IMR-90 (cell line): ENCODE data around the gene GRB14. TPM values are rescaled to one million over a fixed set of nuclear protein-coding genes. Genes with fewer than 3 reads are reported as not detected.

Experiments used
- ATAC-seq: fragments of 200-7000 bp; cut with Tn5 transposase; 2 replicates; pipeline ENCODE4 v1.9.1; 2020; ENCODE audit warnings: low read depth, mild to moderate bottlenecking, moderate library complexity
- BruUV-seq: library from RNA; stranded (reverse); fragments of 400-500 nt; replicated peaks from 2 replicates; lab custom pipeline; 2021; lab: Mats Ljungman, UMichigan
- CTCF ChIA-PET: fragments of 300-600 bp; formaldehyde crosslinking; extraction: SDS; loops from one replicate; lab custom pipeline; 2021; ENCODE audit warnings: antibody characterized with exemption; lab: Yijun Ruan, JAX
- POLR2A ChIA-PET: fragments of 300-600 bp; sonication (Branson Sonifier 250); formaldehyde crosslinking; loops from one replicate; lab custom pipeline; 2022; ENCODE audit warnings: antibody characterized with exemption; ENCODE audit not compliant: unreplicated experiment; lab: Charles Lee
- DNase-seq: peaks from one replicate; pipeline ENCODE4 v3.0.0; 2013
- H2AFZ ChIP-seq: replicated peaks from 2 replicates; pipeline ENCODE3; 2013; ENCODE audit warnings: low read length, mild to moderate bottlenecking; ENCODE audit not compliant: poor library complexity
- H2AK5ac ChIP-seq: 2 replicates; pipeline ENCODE4 v1.6.1; 2013; ENCODE audit warnings: low read depth, low read length, inconsistent platforms
- H2AK9ac ChIP-seq: replicated peaks from 2 replicates; pipeline ENCODE3; 2013; ENCODE audit warnings: mild to moderate bottlenecking, low read depth, low read length, moderate library complexity; ENCODE audit not compliant: poor library complexity
- H2BK120ac ChIP-seq: 2 replicates; pipeline ENCODE4 v1.6.1; 2013; ENCODE audit warnings: low read depth, low read length, inconsistent platforms
- H2BK15ac ChIP-seq: 3 replicates; pipeline ENCODE4 v1.6.1; 2013; ENCODE audit warnings: low read depth, low read length, inconsistent platforms
- H2BK20ac ChIP-seq: 2 replicates; pipeline ENCODE4 v1.6.1; 2013; ENCODE audit warnings: low read depth, mild to moderate bottlenecking, inconsistent platforms, low read length, moderate library complexity
- H2BK5ac ChIP-seq: 2 replicates; pipeline ENCODE4 v1.6.1; 2013; ENCODE audit warnings: mild to moderate bottlenecking, low read depth, low read length, inconsistent platforms; ENCODE audit not compliant: poor library complexity, severe bottlenecking
- H3K14ac ChIP-seq: replicated peaks from 2 replicates; pipeline ENCODE4 v1.6.1; 2013; ENCODE audit warnings: low read depth, low read length, inconsistent platforms
- H3K18ac ChIP-seq: 2 replicates; pipeline ENCODE4 v1.6.1; 2013; ENCODE audit warnings: low read depth, low read length, control low read depth
- H3K23ac ChIP-seq: 2 replicates; pipeline ENCODE4 v1.6.1; 2013; ENCODE audit warnings: low read depth, low read length, inconsistent platforms
- H3K27ac ChIP-seq: 2 replicates; pipeline ENCODE4 v1.5.1; 2013; ENCODE audit warnings: mild to moderate bottlenecking, control low read depth, low read length; ENCODE audit not compliant: insufficient read depth
- H3K27me3 ChIP-seq: 2 replicates; pipeline ENCODE4 v1.6.1; 2013; ENCODE audit warnings: low read length; ENCODE audit not compliant: control insufficient read depth, insufficient read depth
- H3K36me3 ChIP-seq: 2 replicates; pipeline ENCODE4 v1.6.1; 2013; ENCODE audit warnings: low read length, mixed read lengths; ENCODE audit not compliant: control insufficient read depth, insufficient read depth
- H3K4ac ChIP-seq: 2 replicates; pipeline ENCODE4 v1.6.1; 2013; ENCODE audit warnings: low read depth, low read length, inconsistent platforms
- H3K4me1 ChIP-seq: 2 replicates; pipeline ENCODE4 v1.6.1; 2013; ENCODE audit warnings: low read length, mixed read lengths; ENCODE audit not compliant: control insufficient read depth, insufficient read depth
- H3K4me2 ChIP-seq: 2 replicates; pipeline ENCODE4 v1.6.1; 2013; ENCODE audit warnings: low read depth, mild to moderate bottlenecking, control low read depth, low read length, moderate library complexity
- H3K4me3 ChIP-seq: 2 replicates; pipeline ENCODE4 v1.5.1; 2013; ENCODE audit warnings: low read depth, mild to moderate bottlenecking, control low read depth, low read length, moderate library complexity; ENCODE audit not compliant: insufficient read depth
- H3K56ac ChIP-seq: 2 replicates; pipeline ENCODE4 v1.6.1; 2013; ENCODE audit warnings: low read length, inconsistent platforms; ENCODE audit not compliant: insufficient read depth; ENCODE audit errors: extremely low read depth
- H3K79me1 ChIP-seq, 2 experiments: 2 replicates each; pipeline ENCODE4 v1.6.1; 2013; ENCODE audit warnings: low read length in 2 of 2, inconsistent platforms in 1 of 2, low read depth in 1 of 2
- H3K9ac ChIP-seq: 2 replicates; pipeline ENCODE4 v1.6.1; 2013; ENCODE audit warnings: low read depth, low read length, control low read depth
- H3K9me1 ChIP-seq: 2 replicates; pipeline ENCODE4 v1.6.1; 2013; ENCODE audit warnings: low read length, inconsistent platforms; ENCODE audit not compliant: insufficient read depth
- H3K9me3 ChIP-seq: 2 replicates; pipeline ENCODE4 v1.6.1; 2013; ENCODE audit warnings: low read length; ENCODE audit not compliant: control insufficient read depth, insufficient read depth
- H4K20me1 ChIP-seq: 2 replicates; pipeline ENCODE4 v1.6.1; 2013; ENCODE audit warnings: low read length, inconsistent platforms; ENCODE audit not compliant: insufficient read depth
- H4K5ac ChIP-seq: 2 replicates; pipeline ENCODE4 v1.6.1; 2013; ENCODE audit warnings: mild to moderate bottlenecking, low read depth, low read length, control low read depth
- H4K8ac ChIP-seq, 2 experiments: 2 replicates each; pipeline ENCODE4 v1.6.1; 2013; ENCODE audit warnings: low read depth in 2 of 2, low read length in 2 of 2, control low read depth in 1 of 2, inconsistent platforms in 1 of 2
- H4K91ac ChIP-seq: 2 replicates; pipeline ENCODE4 v1.6.1; 2013; ENCODE audit warnings: low read depth, low read length, inconsistent platforms; ENCODE audit not compliant: insufficient read depth
- CHD1 ChIP-seq: IDR thresholded peaks from 2 replicates; pipeline ENCODE4 v1.6.1; 2012; ENCODE audit warnings: low read depth, low read length, improper control_type of control experiment
- FOS ChIP-seq: fragments of 150-350 bp; IDR thresholded peaks from 2 replicates; pipeline ENCODE4 v1.6.1; 2016; ENCODE audit warnings: low read depth, low read length
- MXI1 ChIP-seq: IDR thresholded peaks from 2 replicates; pipeline ENCODE4 v1.6.1; 2012; ENCODE audit warnings: low read depth, mild to moderate bottlenecking, low read length, moderate library complexity, borderline replicate concordance
- NFE2L2 ChIP-seq: fragments of 150-350 bp; IDR thresholded peaks from 2 replicates; pipeline ENCODE4 v1.6.1; 2016; ENCODE audit warnings: low read depth, mild to moderate bottlenecking, low read length
- POLR2A ChIP-seq: IDR thresholded peaks from 2 replicates; pipeline ENCODE4 v1.6.1; 2012; ENCODE audit warnings: mild to moderate bottlenecking, low read depth, low read length
- RCOR1 ChIP-seq: IDR thresholded peaks from 2 replicates; pipeline ENCODE4 v1.6.1; 2012; ENCODE audit warnings: mild to moderate bottlenecking, low read length, improper control_type of control experiment; ENCODE audit not compliant: insufficient replicate concordance
- RFX5 ChIP-seq: IDR thresholded peaks from 2 replicates; pipeline ENCODE4 v1.8.0; 2012; ENCODE audit warnings: low read depth, mild to moderate bottlenecking, low read length, moderate library complexity
- SMC3 ChIP-seq: fragments of 150-350 bp; IDR thresholded peaks from 2 replicates; pipeline ENCODE4 v1.6.1; 2016; ENCODE audit warnings: low read depth, mild to moderate bottlenecking, antibody characterized with exemption, low read length, moderate library complexity
- dilution Hi-C: fragments of 300-500 bp; cut with HindIII; formaldehyde crosslinking; loops from one replicate; pipeline ENCODE4 v1.14.3; 2018; ENCODE audit warnings: low sequenced_read_pairs; ENCODE audit not compliant: unreplicated experiment
- in situ Hi-C: fragments of 300-500 bp; cut with MboI; formaldehyde crosslinking; loops from 3 replicates; pipeline ENCODE4 v1.14.3; 2019; ENCODE audit warnings: low sequenced_read_pairs, inconsistent platforms, mixed read lengths
- intact Hi-C: fragments of 100-400 bp; cut with micrococcal nuclease; formaldehyde crosslinking; loops from 2 replicates; pipeline ENCODE4 v1.10.0; 2022
- polyA plus RNA-seq, 3 experiments: library from polyadenylated mRNA; depleted of rRNA; stranded (reverse); fragments of >200 nt; gene quantifications; 2 replicates each; pipeline ENCODE4 v1.2.3, GENCODE V29; 2012; ENCODE audit warnings: low replicate concordance in 1 of 3
- total RNA-seq: library from RNA; depleted of rRNA; stranded (reverse); fragments of >200 nt; gene quantifications from 2 replicates; pipeline ENCODE4 v1.2.3, GENCODE V29; 2012
- TF ChIP-seq, protein P1 (sequence below): fragments of 150-350 bp; IDR thresholded peaks from 2 replicates; pipeline ENCODE4 v1.6.1; 2016; ENCODE audit warnings: low read depth, mild to moderate bottlenecking, low read length, moderate library complexity, borderline replicate concordance
- TF ChIP-seq, protein P2 (sequence below): fragments of 150-350 bp; IDR thresholded peaks from 2 replicates; pipeline ENCODE4 v1.6.1; 2017; ENCODE audit warnings: mild to moderate bottlenecking, antibody characterized with exemption, low read length, low read depth

The GRB14 gene
- total and polyA plus RNA-seq, 2 of the 4 experiments (the other 2 are of a cell fraction): not detected

DNA sequence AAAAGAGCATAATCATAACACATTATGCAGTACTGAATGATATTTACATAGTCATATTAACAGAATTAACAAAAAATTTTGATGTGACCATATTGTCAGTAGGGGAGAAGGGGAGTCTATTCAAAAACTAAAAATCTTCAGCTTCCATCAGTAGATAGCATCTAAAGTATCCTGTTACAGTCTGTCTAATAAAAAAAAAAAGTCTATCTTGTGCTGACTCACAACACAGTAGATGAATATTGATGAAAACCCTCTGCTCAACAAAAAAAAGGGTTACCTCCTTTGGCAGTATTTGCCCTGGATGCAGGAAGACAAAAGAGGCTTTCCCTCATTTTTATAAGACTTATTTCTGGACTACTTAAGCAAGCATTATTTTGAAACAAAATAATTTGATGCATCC lies 27.3 kb downstream of the GRB14 start:
- dilution Hi-C loops: no loop called here
- no peak overlapping the region for H2BK20ac ChIP-seq
- DNase-seq (no peak), ATAC-seq (no peak)
- H3K9me1 ChIP-seq: no peaks in the 10 kb centered on the region
- no peaks in the 10 kb centered on the region for H3K4me1 ChIP-seq
- no peak overlapping the region for H3K23ac ChIP-seq
- in situ Hi-C loops: no loop called here
- no peak overlapping the region for H2AK5ac ChIP-seq
- no peaks in the 10 kb centered on the region for H4K20me1 ChIP-seq
- no peak overlapping the region for H4K8ac ChIP-seq
- ChIA-PET CTCF (no interaction called here), POLR2A (no interaction called here)
- H4K5ac ChIP-seq: no peak overlapping the region
- H2BK120ac ChIP-seq: no peak overlapping the region
- H2AFZ ChIP-seq: no peak overlapping the region
- no peak overlapping the region for H3K56ac ChIP-seq
- TF ChIP-seq, protein P1, sequence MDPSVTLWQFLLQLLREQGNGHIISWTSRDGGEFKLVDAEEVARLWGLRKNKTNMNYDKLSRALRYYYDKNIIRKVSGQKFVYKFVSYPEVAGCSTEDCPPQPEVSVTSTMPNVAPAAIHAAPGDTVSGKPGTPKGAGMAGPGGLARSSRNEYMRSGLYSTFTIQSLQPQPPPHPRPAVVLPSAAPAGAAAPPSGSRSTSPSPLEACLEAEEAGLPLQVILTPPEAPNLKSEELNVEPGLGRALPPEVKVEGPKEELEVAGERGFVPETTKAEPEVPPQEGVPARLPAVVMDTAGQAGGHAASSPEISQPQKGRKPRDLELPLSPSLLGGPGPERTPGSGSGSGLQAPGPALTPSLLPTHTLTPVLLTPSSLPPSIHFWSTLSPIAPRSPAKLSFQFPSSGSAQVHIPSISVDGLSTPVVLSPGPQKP: no peak
- TF ChIP-seq RFX5: no peak
- TF ChIP-seq MXI1: no peak
- no peak for TF ChIP-seq NFE2L2
- TF ChIP-seq FOS: no peak
- TF ChIP-seq, protein P2, sequence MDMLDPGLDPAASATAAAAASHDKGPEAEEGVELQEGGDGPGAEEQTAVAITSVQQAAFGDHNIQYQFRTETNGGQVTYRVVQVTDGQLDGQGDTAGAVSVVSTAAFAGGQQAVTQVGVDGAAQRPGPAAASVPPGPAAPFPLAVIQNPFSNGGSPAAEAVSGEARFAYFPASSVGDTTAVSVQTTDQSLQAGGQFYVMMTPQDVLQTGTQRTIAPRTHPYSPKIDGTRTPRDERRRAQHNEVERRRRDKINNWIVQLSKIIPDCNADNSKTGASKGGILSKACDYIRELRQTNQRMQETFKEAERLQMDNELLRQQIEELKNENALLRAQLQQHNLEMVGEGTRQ: no peak
- TF ChIP-seq SMC3: no peak
- no peak for TF ChIP-seq CHD1
- no peak for TF ChIP-seq POLR2A
- no peak for TF ChIP-seq RCOR1
- H2AK9ac ChIP-seq: no peak overlapping the region
- no peak overlapping the region for H3K4me3 ChIP-seq
- no peak overlapping the region for H3K4me2 ChIP-seq
- no peak overlapping the region for H4K91ac ChIP-seq
- no peak overlapping the region for H2BK15ac ChIP-seq
- H3K27ac ChIP-seq: no peak overlapping the region
- H3K18ac ChIP-seq: no peak overlapping the region
- H3K4ac ChIP-seq: no peak overlapping the region
- no peak overlapping the region for H3K9ac ChIP-seq
- no TSS peak for BruUV-seq
- H3K14ac ChIP-seq: no peak overlapping the region
- H3K9me3 ChIP-seq: no peaks in the 10 kb centered on the region
- H3K27me3 ChIP-seq: no peaks in the 10 kb centered on the region
- intact Hi-C loops: no loop called here
- H3K36me3 ChIP-seq: no peaks in the 10 kb centered on the region
- H2BK5ac ChIP-seq: no peak overlapping the region
- H3K79me1 ChIP-seq: no peaks in the 10 kb centered on the region
